ENCODE results near the gene MAML2. TPM values are rescaled to one million over a fixed set of nuclear protein-coding genes. Genes with fewer than 3 reads are reported as not detected.
A peak's percentile ranks its signal among the peaks of the same experiment; 100 is the strongest.

Gene MAML2
- total RNA-seq, 2 donors from 2014 or later = 29.2 to 34.9 TPM

DNA sequence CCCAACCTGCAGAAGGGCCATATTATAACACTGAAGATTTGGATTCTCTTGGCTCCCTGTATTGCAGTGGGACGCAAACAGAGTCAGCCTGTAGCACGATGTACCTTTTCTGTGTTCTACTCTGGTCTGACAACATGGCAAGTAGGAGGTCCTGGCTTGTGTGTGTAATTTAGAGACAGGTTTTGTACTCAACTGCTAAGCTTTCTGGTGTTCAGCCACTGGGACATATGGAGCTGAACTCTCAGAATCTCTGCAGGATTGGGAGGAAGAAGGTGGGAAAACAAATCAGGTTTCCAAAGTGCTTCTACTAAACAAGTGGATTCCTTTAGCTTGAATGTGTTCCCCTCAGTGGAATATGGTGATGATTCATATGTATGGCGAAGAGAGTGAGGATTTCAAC, 226.6 kb downstream of the MAML2 start:
- H3K27me3 Mint-ChIP-seq = no peaks in the 10 kb centered on the region
- peaks cover 7% of the 10 kb centered on the region for H3K36me3 Mint-ChIP-seq (ENCODE audit: low read depth)
- no peak overlapping the region for H3K4me3 Mint-ChIP-seq
- H3K27ac Mint-ChIP-seq = no peak overlapping the region
- no peak for DNase-seq
- ATAC-seq = no peak
- peaks cover 24% of the 10 kb centered on the region for H3K4me1 Mint-ChIP-seq
- no peaks in the 10 kb centered on the region for H3K9me3 ChIP-seq (ENCODE audit: control insufficient read depth, low read length, poor library complexity, severe bottlenecking)

DNA sequence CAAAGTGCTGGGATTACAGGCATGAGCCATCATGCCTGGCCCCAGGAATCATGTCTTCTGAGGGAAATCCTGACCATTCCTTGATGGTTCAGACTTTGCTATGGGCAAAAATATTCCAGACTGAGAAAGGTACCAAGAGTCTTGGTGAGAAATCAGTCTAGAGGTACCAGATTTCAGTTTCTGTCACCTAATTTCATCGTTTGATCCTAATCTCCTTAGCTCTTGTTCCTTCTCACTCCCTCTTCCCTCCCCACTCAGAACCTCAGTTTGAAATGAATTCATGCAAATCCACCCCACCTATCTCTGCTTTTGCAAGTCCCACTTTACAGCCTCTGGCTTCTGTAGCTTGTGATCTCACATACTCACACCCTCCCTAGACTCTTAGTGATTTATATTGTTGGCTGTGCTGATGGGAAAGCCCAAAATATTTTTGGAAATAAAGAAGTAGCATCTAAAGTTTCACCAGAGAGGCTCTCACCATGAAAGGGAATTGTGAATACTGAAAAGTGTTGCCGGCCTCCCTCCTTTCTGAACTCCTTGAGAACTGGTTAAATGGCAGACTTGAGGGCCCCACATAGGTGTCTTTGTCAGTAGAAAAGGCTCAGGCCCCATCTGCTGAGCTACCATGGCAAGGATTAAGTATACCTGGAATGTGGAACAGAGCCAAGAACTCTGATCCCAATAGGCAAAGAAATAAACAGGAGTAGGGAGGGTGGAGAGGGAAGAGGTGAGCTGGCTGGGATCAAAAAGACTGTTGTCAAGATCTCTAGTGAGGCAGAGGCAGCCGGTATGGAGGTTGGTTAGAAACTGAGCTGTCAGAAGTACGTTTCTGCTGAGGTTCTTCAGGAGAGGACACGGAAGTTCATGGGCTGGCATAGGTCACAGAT, 228.6 kb downstream of the MAML2 start:
- ATAC-seq = no peak
- DNase-seq = no peak
- Mint-ChIP-seq H3K27me3 (no peaks in the 10 kb centered on the region), H3K27ac (peak overlapping the region; percentile 37), H3K4me1 (peaks cover 24% of the 10 kb centered on the region), H3K4me3 (peak overlapping the region; percentile 19), H3K36me3 (ENCODE audit: low read depth) (peaks cover 8% of the 10 kb centered on the region)
- H3K9me3 ChIP-seq (ENCODE audit: control insufficient read depth, low read length, poor library complexity, severe bottlenecking) = no peaks in the 10 kb centered on the region

DNA sequence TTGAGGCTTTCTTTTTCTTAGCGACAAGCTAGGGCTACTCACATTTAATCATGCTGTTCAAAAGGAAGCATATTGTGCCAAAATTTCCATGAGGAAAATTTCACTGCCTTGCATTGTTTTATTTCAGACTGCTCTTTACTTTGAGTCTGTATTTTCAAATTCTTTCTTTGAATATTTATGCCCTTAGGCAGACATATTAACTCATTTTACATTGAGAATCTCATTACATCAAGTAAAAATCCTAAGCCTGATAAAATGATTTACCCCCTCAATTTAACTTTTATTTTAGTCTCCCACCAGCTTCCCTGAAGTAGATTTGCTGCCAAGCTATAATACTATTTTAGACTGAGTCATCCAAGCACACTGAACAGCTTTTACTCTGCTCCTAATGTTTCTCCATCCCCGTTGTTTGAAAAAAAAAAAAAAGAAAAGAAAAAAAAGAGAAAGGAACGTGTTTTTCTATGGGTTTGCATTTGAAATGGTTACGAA, 229.8 kb downstream of the MAML2 start:
- Mint-ChIP-seq H3K4me1 (peaks cover 21% of the 10 kb centered on the region), H3K27ac (peak overlapping the region; percentile 61), H3K4me3 (no peak overlapping the region), H3K36me3 (ENCODE audit: low read depth) (peaks cover 8% of the 10 kb centered on the region), H3K27me3 (no peaks in the 10 kb centered on the region)
- DNase-seq = no peak
- H3K9me3 ChIP-seq (ENCODE audit: control insufficient read depth, low read length, poor library complexity, severe bottlenecking) = no peaks in the 10 kb centered on the region
- ATAC-seq = no peak

DNA sequence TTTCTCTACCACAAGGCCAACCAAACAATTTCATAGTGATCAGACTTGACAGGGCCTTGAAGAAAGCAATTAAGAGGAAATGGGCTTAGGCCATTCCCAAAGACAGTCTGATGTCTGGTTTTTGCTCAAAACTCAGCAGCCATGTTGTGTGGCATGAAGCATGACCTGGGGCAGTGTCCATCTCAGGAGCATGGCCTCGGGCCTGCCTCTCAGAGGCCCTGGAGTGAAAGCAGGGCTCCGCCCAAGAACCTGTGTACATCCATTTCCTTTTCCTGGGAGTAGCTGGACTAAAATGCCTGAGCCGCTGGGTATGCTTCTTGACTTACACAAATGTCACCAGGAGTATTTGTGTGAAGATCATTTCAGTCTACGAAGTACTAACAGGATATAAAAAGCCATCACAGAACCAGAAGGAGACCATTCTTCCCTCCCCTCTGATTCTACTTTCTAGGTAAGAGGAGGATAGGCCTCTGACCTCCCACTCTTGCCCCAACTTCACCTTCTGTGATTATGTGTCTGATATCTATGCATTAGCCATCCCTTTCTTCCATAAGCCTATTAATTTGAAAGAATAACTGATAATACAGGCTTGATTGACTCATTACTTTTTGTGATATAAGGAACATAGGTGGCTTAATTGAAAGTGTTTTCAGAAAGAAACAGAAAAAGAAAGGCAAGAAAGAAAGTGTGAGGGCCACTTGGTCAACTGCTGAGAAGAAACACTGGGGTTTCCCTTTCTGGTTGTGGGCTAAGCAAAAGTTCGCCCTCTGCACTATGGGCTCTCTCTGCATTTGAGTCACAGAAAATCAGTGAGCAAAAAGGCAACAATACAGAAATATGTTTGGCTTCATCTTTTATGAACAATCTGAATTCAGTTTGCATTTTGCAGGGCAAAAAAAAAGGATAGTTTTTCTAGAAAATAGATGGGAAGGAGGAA, 230.5 kb downstream of the MAML2 start:
- no peak for DNase-seq
- no peak for ATAC-seq
- no peaks in the 10 kb centered on the region for H3K27me3 Mint-ChIP-seq
- peaks cover 21% of the 10 kb centered on the region for H3K4me1 Mint-ChIP-seq
- H3K36me3 Mint-ChIP-seq (ENCODE audit: low read depth) = peaks cover 8% of the 10 kb centered on the region
- no peak overlapping the region for H3K4me3 Mint-ChIP-seq
- H3K9me3 ChIP-seq (ENCODE audit: control insufficient read depth, low read length, poor library complexity, severe bottlenecking) = no peaks in the 10 kb centered on the region
- H3K27ac Mint-ChIP-seq = peak overlapping the region; percentile 61

DNA sequence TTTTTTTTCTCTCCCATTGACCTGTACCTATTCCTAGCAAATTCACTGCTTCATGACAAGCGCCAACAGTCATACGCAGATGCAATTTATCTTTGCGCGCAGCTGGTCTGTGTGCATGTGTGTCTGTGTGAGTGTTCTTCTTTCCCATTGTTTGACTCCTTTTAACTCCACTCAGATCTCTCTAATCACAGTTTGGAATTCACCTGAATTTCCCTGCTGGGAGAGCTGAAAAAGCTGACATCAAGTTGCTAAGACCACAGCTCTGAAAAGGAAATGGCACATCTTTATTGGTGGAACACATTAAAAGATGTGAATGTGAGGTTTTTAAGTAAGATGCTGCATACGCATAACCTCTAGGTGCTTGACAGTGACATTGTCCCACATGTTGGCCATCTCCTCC, 231.7 kb downstream of the MAML2 start:
- no peaks in the 10 kb centered on the region for H3K27me3 Mint-ChIP-seq
- no peak for DNase-seq
- H3K4me1 Mint-ChIP-seq = peaks cover 24% of the 10 kb centered on the region
- no peaks in the 10 kb centered on the region for H3K9me3 ChIP-seq (ENCODE audit: control insufficient read depth, low read length, poor library complexity, severe bottlenecking)
- no peak for ATAC-seq
- H3K27ac Mint-ChIP-seq = no peak overlapping the region
- no peak overlapping the region for H3K4me3 Mint-ChIP-seq
- peaks cover 5% of the 10 kb centered on the region for H3K36me3 Mint-ChIP-seq (ENCODE audit: low read depth)

DNA sequence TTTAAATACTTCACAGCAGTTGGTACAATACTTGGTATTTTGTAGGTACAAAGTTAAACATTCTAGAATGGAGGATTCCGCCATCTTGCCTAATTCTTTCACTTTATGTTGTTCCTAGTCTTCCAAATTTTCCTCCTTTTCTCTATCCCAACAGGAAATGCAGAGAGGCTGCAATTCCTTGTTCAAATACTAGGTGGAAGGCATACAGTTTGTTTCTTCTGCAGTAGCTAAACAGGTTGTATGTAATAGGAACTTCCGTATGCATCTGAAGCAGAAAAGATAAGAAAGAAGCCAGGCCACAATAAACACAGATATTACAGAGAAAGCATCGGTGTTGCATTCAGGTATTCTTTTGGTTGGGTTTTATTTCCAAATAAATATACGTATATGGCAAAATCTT, 232.7 kb downstream of the MAML2 start:
- Mint-ChIP-seq H3K27ac (no peak overlapping the region), H3K36me3 (ENCODE audit: low read depth) (peaks cover 3% of the 10 kb centered on the region), H3K4me3 (no peak overlapping the region), H3K27me3 (no peaks in the 10 kb centered on the region), H3K4me1 (peaks cover 20% of the 10 kb centered on the region)
- ATAC-seq = no peak
- DNase-seq = no peak
- H3K9me3 ChIP-seq (ENCODE audit: control insufficient read depth, low read length, poor library complexity, severe bottlenecking) = no peaks in the 10 kb centered on the region

DNA sequence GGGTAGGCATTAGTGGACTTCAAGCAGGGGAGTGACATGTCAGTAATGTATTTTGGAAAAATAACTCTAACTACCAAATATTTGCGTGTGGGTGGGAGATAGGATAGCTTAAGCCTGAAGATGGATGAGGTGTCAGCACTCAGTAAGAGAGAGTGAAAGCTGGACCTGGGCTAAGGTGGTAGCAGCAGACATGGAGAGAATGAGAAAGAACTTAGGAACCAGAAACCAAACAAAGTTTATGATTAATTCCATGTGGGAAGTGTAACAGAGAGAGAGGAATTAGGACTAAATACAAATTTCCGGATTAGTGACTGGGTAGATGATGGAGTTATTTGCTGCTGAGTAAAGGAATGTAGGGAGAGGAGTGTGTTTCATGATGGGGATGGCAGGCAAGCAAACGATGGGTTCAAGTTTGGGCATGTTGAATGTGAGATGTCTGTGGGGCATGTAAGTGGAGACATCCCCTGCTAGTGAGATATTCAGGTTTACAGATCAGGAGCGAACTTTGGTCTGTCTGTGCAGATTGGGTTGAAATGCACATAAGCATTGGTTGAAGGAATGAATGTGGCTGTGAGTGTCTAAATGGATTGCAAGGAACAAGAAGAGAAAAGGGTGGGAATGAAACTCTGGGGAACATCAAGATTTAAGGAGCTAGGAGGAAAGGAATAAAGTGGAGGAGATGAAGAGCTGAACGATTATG, 233.5 kb downstream of the MAML2 start:
- H3K27me3 Mint-ChIP-seq = no peaks in the 10 kb centered on the region
- peaks cover 19% of the 10 kb centered on the region for H3K4me1 Mint-ChIP-seq
- no peak overlapping the region for H3K27ac Mint-ChIP-seq
- peaks cover 3% of the 10 kb centered on the region for H3K36me3 Mint-ChIP-seq (ENCODE audit: low read depth)
- ATAC-seq (no peak), DNase-seq (no peak)
- no peaks in the 10 kb centered on the region for H3K9me3 ChIP-seq (ENCODE audit: control insufficient read depth, low read length, poor library complexity, severe bottlenecking)
- H3K4me3 Mint-ChIP-seq = no peak overlapping the region

DNA sequence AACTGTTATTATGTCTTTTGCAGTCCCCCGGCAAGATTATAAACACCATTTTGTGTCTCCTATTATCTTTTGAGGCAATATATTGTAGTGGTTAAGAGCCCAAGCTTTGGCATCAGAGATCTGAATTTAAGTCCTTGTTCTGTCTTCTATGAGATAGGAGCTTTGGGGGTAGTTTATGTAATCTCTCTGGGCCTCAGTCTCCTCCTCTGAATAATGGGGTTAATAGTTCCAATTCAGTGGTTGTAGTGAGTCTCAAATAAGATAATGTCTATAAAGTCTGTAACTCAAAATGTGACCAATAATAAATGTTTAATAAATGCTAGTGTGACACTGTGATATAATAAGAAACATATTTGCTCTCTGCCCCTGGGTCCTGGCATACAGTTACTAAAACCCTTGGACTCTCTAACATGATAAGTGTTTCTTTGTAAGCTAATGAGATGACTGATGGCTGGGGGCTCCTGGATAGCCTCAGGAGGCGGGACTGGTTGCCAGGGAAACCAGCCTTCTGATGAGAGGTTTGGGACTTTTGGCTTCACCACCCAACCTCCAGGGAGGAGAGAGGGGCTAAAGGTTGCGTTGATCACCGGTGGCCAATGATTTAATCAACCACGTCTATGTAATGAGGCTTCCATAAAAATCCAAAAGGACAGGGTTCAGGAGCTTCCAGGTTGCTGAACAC, 235.7 kb downstream of the MAML2 start:
- no peaks in the 10 kb centered on the region for H3K9me3 ChIP-seq (ENCODE audit: control insufficient read depth, low read length, poor library complexity, severe bottlenecking)
- Mint-ChIP-seq H3K4me1 (peaks cover 11% of the 10 kb centered on the region), H3K4me3 (no peak overlapping the region), H3K27ac (peak overlapping the region; percentile 87), H3K27me3 (no peaks in the 10 kb centered on the region), H3K36me3 (ENCODE audit: low read depth) (peaks cover 2% of the 10 kb centered on the region)
- DNase-seq (no peak), ATAC-seq (no peak)

DNA sequence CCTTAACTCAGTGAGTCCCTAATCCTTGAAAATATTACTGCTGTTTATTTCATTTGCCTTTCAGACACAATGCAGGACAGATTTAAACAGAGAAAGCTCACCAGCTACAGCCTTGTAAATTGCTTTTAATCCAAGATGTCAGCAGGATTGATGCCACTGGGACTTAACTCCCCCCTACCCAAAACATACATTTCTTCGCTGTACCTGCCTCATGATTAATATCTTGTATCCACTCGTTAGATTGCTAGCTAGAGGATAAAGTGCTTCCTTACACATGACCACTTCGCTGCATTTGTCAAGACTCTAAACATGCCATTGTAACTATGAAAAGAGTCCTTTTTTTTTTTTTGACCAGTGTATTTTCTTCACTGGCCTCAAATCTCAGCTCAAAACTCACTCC, 236.3 kb downstream of the MAML2 start:
- no peak for ATAC-seq
- peak overlapping the region; percentile 87 for H3K27ac Mint-ChIP-seq
- H3K4me1 Mint-ChIP-seq = peaks cover 11% of the 10 kb centered on the region
- no peak for DNase-seq
- H3K9me3 ChIP-seq (ENCODE audit: control insufficient read depth, low read length, poor library complexity, severe bottlenecking) = no peaks in the 10 kb centered on the region
- H3K4me3 Mint-ChIP-seq = no peak overlapping the region
- H3K36me3 Mint-ChIP-seq (ENCODE audit: low read depth) = peaks cover 2% of the 10 kb centered on the region
- H3K27me3 Mint-ChIP-seq = no peaks in the 10 kb centered on the region

DNA sequence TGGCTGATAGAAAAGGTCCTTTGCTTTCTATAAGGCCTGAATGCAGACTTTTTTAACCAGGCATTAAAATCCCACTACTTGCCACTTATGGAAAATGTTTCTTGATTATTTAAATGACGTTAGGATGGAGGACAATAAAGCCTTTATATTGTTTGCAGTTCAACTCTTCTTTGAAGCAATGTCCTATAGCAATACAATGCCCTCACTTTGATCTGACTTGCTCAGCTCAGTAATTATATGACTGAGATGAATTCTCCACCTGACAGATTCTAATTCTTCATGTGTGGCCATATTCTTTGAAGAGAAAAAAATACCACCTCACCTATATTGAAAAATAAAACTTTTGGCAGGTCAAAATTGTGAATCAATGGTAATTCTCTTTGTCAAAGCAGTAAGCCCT, 237.1 kb downstream of the MAML2 start:
- peak overlapping the region; percentile 87 for H3K27ac Mint-ChIP-seq
- H3K36me3 Mint-ChIP-seq (ENCODE audit: low read depth) = no peaks in the 10 kb centered on the region
- no peaks in the 10 kb centered on the region for H3K9me3 ChIP-seq (ENCODE audit: control insufficient read depth, low read length, poor library complexity, severe bottlenecking)
- ATAC-seq (peak; percentile 3), DNase-seq (no peak)
- no peaks in the 10 kb centered on the region for H3K27me3 Mint-ChIP-seq
- no peak overlapping the region for H3K4me3 Mint-ChIP-seq
- H3K4me1 Mint-ChIP-seq = peaks cover 8% of the 10 kb centered on the region

DNA sequence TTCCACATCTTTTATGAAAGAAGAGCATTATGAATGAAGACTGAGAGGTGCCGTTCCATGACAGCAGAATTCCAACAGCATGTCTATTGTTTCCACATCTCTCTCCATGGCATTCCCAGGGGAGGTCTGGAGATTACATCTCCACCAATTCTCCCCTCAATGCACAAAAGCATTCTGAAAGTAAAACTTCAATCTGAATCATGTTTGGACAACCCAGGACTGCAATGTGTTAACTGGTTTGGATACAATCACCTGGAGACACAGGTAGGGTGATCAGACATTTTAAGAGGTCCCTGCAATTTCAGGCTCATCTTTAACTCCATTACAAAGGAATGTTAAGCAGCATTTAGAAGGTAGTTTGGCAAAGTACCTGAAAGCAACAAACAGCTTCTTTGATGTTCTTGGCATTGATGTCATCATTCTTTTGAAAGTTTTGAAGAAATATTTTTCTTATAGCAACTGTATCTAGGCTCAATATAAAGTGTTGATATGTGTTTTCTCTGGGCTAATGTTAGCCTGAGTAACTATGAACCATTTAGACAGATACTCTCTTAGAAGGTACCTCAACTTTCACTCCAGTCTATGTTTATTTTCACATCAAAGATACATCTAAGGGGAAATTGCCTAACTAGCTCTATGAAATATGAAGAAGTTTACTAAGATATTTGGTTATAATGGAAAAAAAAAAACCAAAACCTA, 237.6 kb downstream of the MAML2 start:
- DNase-seq (no peak), ATAC-seq (peak; percentile 97)
- no peaks in the 10 kb centered on the region for H3K9me3 ChIP-seq (ENCODE audit: control insufficient read depth, low read length, poor library complexity, severe bottlenecking)
- peaks cover 8% of the 10 kb centered on the region for H3K4me1 Mint-ChIP-seq
- H3K27ac Mint-ChIP-seq = peak overlapping the region; percentile 87
- H3K36me3 Mint-ChIP-seq (ENCODE audit: low read depth) = no peaks in the 10 kb centered on the region
- H3K27me3 Mint-ChIP-seq = no peaks in the 10 kb centered on the region
- H3K4me3 Mint-ChIP-seq = no peak overlapping the region

DNA sequence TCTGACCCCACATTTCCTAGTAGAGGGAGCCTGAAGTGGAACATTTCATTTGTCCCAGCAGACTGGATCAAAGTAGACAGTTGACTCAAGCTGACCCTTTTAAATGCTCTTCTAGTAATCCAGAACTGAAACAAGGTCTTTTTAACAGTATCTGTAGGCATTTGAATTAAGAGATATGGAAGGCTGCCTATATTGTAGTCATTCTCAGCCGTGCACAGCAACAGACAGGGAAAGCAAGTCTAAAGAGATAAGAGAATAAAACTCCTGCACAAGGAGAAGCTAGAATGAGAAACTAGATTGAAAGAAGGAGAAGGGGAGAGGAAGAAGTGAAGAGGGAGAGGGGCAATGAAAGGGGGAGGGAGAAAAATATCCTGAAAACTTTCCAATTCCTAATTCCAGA, 238.5 kb downstream of the MAML2 start:
- no peaks in the 10 kb centered on the region for H3K9me3 ChIP-seq (ENCODE audit: control insufficient read depth, low read length, poor library complexity, severe bottlenecking)
- Mint-ChIP-seq H3K27ac (peak overlapping the region; percentile 87), H3K36me3 (ENCODE audit: low read depth) (no peaks in the 10 kb centered on the region), H3K4me1 (peaks cover 8% of the 10 kb centered on the region), H3K27me3 (no peaks in the 10 kb centered on the region), H3K4me3 (no peak overlapping the region)
- ATAC-seq (no peak), DNase-seq (no peak)
